WTC11 (cell line): ENCODE results near the gene COMMD6. TPM values are rescaled to one million over a fixed set of nuclear protein-coding genes. Genes with fewer than 3 reads are reported as not detected.
"Not testable (repeated sequence)": the region's sequence is repeated elsewhere in the genome, so short reads cannot be mapped to it uniquely, and the experiment has no call there.

Source experiments
- ATAC-seq: fragments of 200-7000 bp; cut with Tn5 transposase; 2 replicates; pipeline ENCODE4 v1.10.0; 2021; ENCODE audit warnings: mild to moderate bottlenecking, moderate library complexity
- CTCF ChIA-PET: fragments of 300-600 bp; sonication (Branson Sonifier 250); formaldehyde crosslinking; loops from one replicate; lab custom pipeline; 2021; ENCODE audit warnings: antibody characterized with exemption; lab: Charles Lee
- POLR2A ChIA-PET: fragments of 350-600 bp; sonication (Branson Sonifier 250); formaldehyde crosslinking; loops from one replicate; lab custom pipeline; 2021; ENCODE audit warnings: antibody characterized with exemption; lab: Charles Lee
- DNase-seq: peaks from one replicate; pipeline ENCODE4 v3.0.0; 2021; ENCODE audit warnings: low spot score
- H3K27ac Mint-ChIP-seq: 2 replicates; pipeline ENCODE4 v1.8.0; 2021; ENCODE audit warnings: mixed read lengths
- H3K27me3 Mint-ChIP-seq: 2 replicates; pipeline ENCODE4 v1.8.0; 2021; ENCODE audit warnings: low read depth, mild to moderate bottlenecking, moderate library complexity, mixed read lengths
- H3K36me3 Mint-ChIP-seq: 2 replicates; pipeline ENCODE4 v1.8.0; 2021; ENCODE audit warnings: mixed read lengths
- H3K4me1 Mint-ChIP-seq: 2 replicates; pipeline ENCODE4 v1.8.0; 2022; ENCODE audit warnings: mixed read lengths
- H3K4me3 Mint-ChIP-seq: 2 replicates; pipeline ENCODE4 v1.8.0; 2021; ENCODE audit warnings: mild to moderate bottlenecking, moderate library complexity, mixed read lengths
- H3K9me3 Mint-ChIP-seq: 2 replicates; pipeline ENCODE4 v1.8.0; 2021; ENCODE audit warnings: mixed read lengths
- ARID4B ChIP-seq: sonication (generic); formaldehyde crosslinking; IDR thresholded peaks from 2 replicates; pipeline ENCODE4 v1.8.0; 2023; ENCODE audit warnings: missing genetic modification reagents, mild to moderate bottlenecking, borderline replicate concordance
- CBFB ChIP-seq: sonication (generic); formaldehyde crosslinking; IDR thresholded peaks from 2 replicates; pipeline ENCODE4 v1.8.1; 2022; ENCODE audit warnings: mild to moderate bottlenecking, low read depth, missing genetic modification reagents
- CREB1 ChIP-seq: sonication (generic); formaldehyde crosslinking; IDR thresholded peaks from 2 replicates; pipeline ENCODE4 v1.8.0; 2023; ENCODE audit warnings: mild to moderate bottlenecking, missing genetic modification reagents
- CTCF ChIP-seq: fragments of 200-600 bp; IDR thresholded peaks from 2 replicates; pipeline ENCODE4 v1.8.0; 2022; ENCODE audit warnings: antibody characterized with exemption
- E2F1 ChIP-seq: sonication (generic); formaldehyde crosslinking; IDR thresholded peaks from 2 replicates; pipeline ENCODE4 v1.8.0; 2022; ENCODE audit warnings: mild to moderate bottlenecking, missing genetic modification reagents
- FOXJ3 ChIP-seq: sonication (generic); formaldehyde crosslinking; IDR thresholded peaks from 2 replicates; pipeline ENCODE4 v1.9.0; 2021; ENCODE audit warnings: missing genetic modification reagents, mild to moderate bottlenecking, borderline replicate concordance
- FOXK1 ChIP-seq: sonication (generic); formaldehyde crosslinking; IDR thresholded peaks from 2 replicates; pipeline ENCODE4 v1.8.0; 2022; ENCODE audit warnings: mild to moderate bottlenecking, moderate library complexity, missing genetic modification reagents
- GABPB1 ChIP-seq: sonication (generic); formaldehyde crosslinking; IDR thresholded peaks from 2 replicates; pipeline ENCODE4 v1.8.1; 2023; ENCODE audit warnings: mild to moderate bottlenecking, missing genetic modification reagents
- GTF2I ChIP-seq: fragments of 250-450 bp; sonication (Bioruptor Pico); conservative IDR thresholded peaks from 2 replicates; pipeline ENCODE4 v1.4.0; 2021; ENCODE audit warnings: mild to moderate bottlenecking
- NR3C1 ChIP-seq: sonication (generic); formaldehyde crosslinking; conservative IDR thresholded peaks from 2 replicates; pipeline ENCODE4 v1.8.1; 2023; ENCODE audit warnings: low read depth, mild to moderate bottlenecking, missing genetic modification reagents
- SP1 ChIP-seq: sonication (generic); formaldehyde crosslinking; conservative IDR thresholded peaks from 2 replicates; pipeline ENCODE4 v1.8.1; 2022; ENCODE audit warnings: missing genetic modification reagents
- TCF7 ChIP-seq: sonication (generic); formaldehyde crosslinking; IDR thresholded peaks from 2 replicates; pipeline ENCODE4 v1.8.0; 2022; ENCODE audit warnings: mild to moderate bottlenecking, low read depth, missing genetic modification reagents, moderate library complexity
- TEAD1 ChIP-seq: sonication (generic); formaldehyde crosslinking; IDR thresholded peaks from 2 replicates; pipeline ENCODE4 v1.8.0; 2022; ENCODE audit warnings: mild to moderate bottlenecking, missing genetic modification reagents
- ZBTB21 ChIP-seq: sonication (generic); formaldehyde crosslinking; IDR thresholded peaks from 2 replicates; pipeline ENCODE4 v1.8.1; 2023; ENCODE audit warnings: mild to moderate bottlenecking, missing genetic modification reagents, borderline replicate concordance
- ZNF219 ChIP-seq: sonication (generic); formaldehyde crosslinking; IDR thresholded peaks from 2 replicates; pipeline ENCODE4 v1.8.0; 2023; ENCODE audit warnings: missing genetic modification reagents, mild to moderate bottlenecking, borderline replicate concordance
- ZNF232 ChIP-seq: sonication (generic); formaldehyde crosslinking; IDR thresholded peaks from 2 replicates; pipeline ENCODE4 v1.8.0; 2022; ENCODE audit warnings: mild to moderate bottlenecking, missing genetic modification reagents
- ZNF317 ChIP-seq: sonication (generic); formaldehyde crosslinking; IDR thresholded peaks from 2 replicates; pipeline ENCODE4 v1.8.1; 2023; ENCODE audit warnings: low read depth, mild to moderate bottlenecking, moderate library complexity, missing genetic modification reagents, borderline replicate concordance
- ZNF416 ChIP-seq: fragments of 250-450 bp; sonication (Bioruptor Pico); IDR thresholded peaks from 2 replicates; pipeline ENCODE4 v1.9.0; 2021; ENCODE audit warnings: mild to moderate bottlenecking, inconsistent platforms
- total RNA-seq: library from RNA; stranded (reverse); gene quantifications from 3 replicates; pipeline ENCODE4 v1.2.3, GENCODE V29; 2021

COMMD6 gene
- total RNA-seq, 1 experiment from 2014 or later = 94.6 TPM

- no peak for TF ChIP-seq SP1 (CRISPR knock-in tag)
- no peak for TF ChIP-seq FOXK1 (CRISPR knock-in tag)
- no peak for TF ChIP-seq CREB1
- no peak for TF ChIP-seq ZBTB21 (CRISPR knock-in tag)
Measured at GRCh38 chr13:75547917-75548316, 10.3 kb upstream of the COMMD6 start (continued).

GRCh38 chr13:75545386-75545785 lies 7.7 kb upstream of the COMMD6 start:
- H3K27me3 Mint-ChIP-seq, H3K27ac Mint-ChIP-seq, DNase-seq, CTCF ChIA-PET, H3K36me3 Mint-ChIP-seq, ATAC-seq, H3K9me3 Mint-ChIP-seq, H3K4me3 Mint-ChIP-seq: not testable (repeated sequence)
- peaks cover 15% of the 10 kb centered on the region for H3K4me1 Mint-ChIP-seq
- POLR2A ChIA-PET = interaction anchor here (0.7 kb wide), 1 partner anchor 63 kb away, joined by 3 read pairs; no protein-coding TSS in a partner anchor

GRCh38 chr13:75544681-75545330 lies 7.2 kb upstream of the COMMD6 start:
- no peaks in the 10 kb centered on the region for H3K9me3 Mint-ChIP-seq
- no peaks in the 10 kb centered on the region for H3K27me3 Mint-ChIP-seq
- ATAC-seq = no peak
- no peak overlapping the region for H3K27ac Mint-ChIP-seq
- peaks cover 12% of the 10 kb centered on the region for H3K4me1 Mint-ChIP-seq
- ChIA-PET CTCF (no interaction called here), POLR2A (no interaction called here)
- no peak for TF ChIP-seq GTF2I (CRISPR knock-in tag)
- no peak for TF ChIP-seq FOXJ3 (CRISPR knock-in tag)
- TF ChIP-seq ZBTB21 (CRISPR knock-in tag) = no peak
- TF ChIP-seq ZNF232 (CRISPR knock-in tag) = no peak
- no peak for TF ChIP-seq ZNF416 (CRISPR knock-in tag)
- no peak overlapping the region for H3K4me3 Mint-ChIP-seq
- H3K36me3 Mint-ChIP-seq = no peaks in the 10 kb centered on the region
- no peak for DNase-seq

- Mint-ChIP-seq H3K4me1 (peaks cover 10% of the 10 kb centered on the region), H3K27ac (no peak overlapping the region), H3K36me3 (peaks cover 3% of the 10 kb centered on the region), H3K27me3 (no peaks in the 10 kb centered on the region), H3K4me3 (no peak overlapping the region), H3K9me3 (peaks cover 6% of the 10 kb centered on the region)
- DNase-seq (no peak), ATAC-seq (no peak)
- POLR2A ChIA-PET = no interaction called here
- no peak for TF ChIP-seq ZNF317
- TF ChIP-seq NR3C1 (CRISPR knock-in tag) = no peak
- no peak for TF ChIP-seq GABPB1 (CRISPR knock-in tag)
- TF ChIP-seq TCF7 (CRISPR knock-in tag) = no peak
- no peak for TF ChIP-seq E2F1 (CRISPR knock-in tag)
- CTCF ChIA-PET = interaction anchor here (1.2 kb wide), 1 partner anchor 60 kb away, joined by 5 read pairs; the partner anchor contains the start of gene TBC1D4
Measured at GRCh38 chr13:75541961-75542360, 4.3 kb upstream of the COMMD6 start.

- Mint-ChIP-seq H3K36me3 (peaks cover 5% of the 10 kb centered on the region), H3K27me3 (no peaks in the 10 kb centered on the region), H3K27ac (no peak overlapping the region), H3K4me1 (peaks cover 17% of the 10 kb centered on the region), H3K4me3 (no peak overlapping the region), H3K9me3 (peaks cover 6% of the 10 kb centered on the region)
- CTCF ChIA-PET = interaction anchor here (1.2 kb wide), 1 partner anchor 59 kb away, joined by 5 read pairs; the partner anchor contains the start of gene TBC1D4
- POLR2A ChIA-PET = no interaction called here
- ATAC-seq (no peak), DNase-seq (no peak)
- no peak for TF ChIP-seq ZNF232 (CRISPR knock-in tag)
- no peak for TF ChIP-seq CTCF
- TF ChIP-seq TEAD1 (CRISPR knock-in tag) = no peak
- TF ChIP-seq ZBTB21 (CRISPR knock-in tag) = no peak
- TF ChIP-seq ARID4B = no peak
- no peak for TF ChIP-seq ZNF219
- no peak for TF ChIP-seq CBFB (CRISPR knock-in tag)
Measured at GRCh38 chr13:75541287-75541686, 3.6 kb upstream of the COMMD6 start.
